Hypothalamus (tissue), 51 donors: ENCODE data around the gene GLP2R.
A peak's percentile ranks its signal among the peaks of the same experiment; 100 is the strongest.
"Not testable (repeated sequence)": the region's sequence is repeated elsewhere in the genome, so short reads cannot be mapped to it uniquely, and the experiment has no call there.

Source experiments
- DNase-seq, 51 donors: peaks; one replicate each; lab custom pipeline; 2025; lab: John Stamatoyannopoulos, UW

GLP2R gene

DNA sequence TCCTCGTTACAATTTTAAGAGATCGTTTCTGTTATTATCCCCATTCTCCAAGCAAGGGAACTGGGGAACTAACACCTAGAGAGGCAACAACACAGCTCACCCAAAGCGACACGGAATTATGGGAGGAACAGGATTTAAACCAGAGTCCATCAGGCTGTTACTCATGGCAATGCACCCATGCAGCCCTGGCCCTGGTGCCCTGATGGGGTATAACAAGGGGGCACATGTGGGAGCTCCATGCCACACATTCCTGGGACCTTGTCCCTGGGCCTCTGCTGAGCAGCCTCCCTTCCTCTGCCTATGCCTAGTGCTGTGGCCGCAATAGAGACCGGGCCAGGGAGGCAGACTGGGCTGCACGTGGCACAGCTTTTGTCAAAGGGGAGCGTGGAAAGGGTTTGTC lies 92.6 kb downstream of the GLP2R start:
- DNase-seq: no peak

DNA sequence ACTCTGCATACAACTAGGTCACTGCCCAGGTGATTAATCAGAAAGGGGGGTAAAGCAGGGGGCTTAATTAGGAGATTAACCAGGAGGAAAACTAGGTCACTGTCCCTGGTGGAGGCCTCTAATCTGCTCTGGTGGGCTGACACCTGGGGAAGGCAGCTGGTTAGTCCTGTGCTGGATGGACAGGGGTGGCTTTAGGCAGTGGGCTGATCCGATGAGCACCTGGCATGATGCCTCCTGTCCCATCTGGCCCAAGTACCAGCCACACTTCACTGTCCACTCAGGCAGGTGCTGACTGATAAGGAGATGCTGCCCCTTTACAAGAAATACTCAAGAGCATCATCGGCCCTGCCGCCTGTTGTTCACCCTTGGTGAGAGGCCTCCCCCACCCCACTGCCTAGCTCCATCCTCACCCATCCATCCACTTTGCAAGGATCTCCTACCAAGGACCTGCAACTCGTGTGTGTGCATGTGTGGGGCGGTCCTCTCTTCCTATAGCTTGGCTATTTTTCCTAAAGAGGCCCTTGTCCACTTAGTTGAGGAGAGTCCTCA lies 93.2 kb downstream of the GLP2R start:
- DNase-seq: no peak

DNA sequence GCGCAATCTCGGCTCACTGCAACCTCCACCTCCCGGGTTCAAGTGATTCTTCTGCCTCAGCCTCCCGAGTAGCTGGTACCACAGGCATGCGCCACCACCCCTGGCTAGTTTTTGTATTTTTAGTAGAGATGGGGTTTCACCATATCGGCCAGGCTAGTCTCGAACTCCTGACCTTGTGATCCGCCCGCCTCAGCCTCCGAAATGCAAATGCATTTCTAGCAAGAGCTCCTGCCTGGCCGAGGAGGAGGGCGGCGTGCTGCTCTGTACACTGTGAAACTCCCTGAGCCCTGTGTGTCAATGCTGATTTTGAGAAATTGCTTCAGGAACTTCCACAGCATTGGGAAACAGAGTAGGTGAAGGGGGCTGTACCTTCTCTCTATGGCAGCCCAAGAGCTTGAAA lies 95.5 kb downstream of the GLP2R start:
- not testable (repeated sequence) for DNase-seq

DNA sequence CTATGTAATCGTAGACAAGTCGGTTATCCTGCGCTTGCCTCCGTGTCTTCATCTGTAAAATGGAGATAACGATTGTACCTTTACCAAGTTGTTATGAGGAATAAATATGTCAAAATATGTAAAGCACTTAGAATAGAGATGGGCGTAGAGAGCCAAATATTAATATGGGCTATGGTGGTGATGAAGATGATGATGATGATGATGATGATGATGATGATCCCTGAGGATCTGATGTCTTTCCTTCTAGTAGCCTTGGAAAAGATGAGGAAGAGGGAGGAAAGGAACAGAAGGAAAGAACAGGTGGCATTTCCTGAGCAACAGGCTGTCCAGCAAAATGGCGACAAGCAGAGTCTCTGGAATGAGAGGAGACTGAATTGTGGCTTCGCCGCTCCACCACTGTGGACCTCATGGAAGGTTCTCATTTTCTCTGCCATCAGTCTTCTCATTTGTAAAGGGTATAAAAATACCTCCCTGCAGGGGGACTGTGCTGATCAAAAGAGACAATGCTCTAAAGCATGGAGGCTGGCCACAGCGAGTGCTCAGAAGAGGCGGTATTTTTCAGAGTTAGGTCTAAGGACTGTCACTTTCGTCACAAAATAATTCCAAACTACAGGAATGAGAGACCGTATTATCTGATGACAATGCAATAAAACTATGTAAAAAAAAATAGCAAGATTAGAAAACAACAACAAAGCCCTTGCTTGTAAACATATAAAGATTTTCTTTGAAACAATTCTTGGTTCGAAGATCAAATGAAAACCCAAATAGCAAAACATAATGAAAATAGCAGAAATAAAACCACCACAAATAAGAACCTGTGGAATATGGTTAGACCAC lies 96.5 kb downstream of the GLP2R start:
- no peak for DNase-seq

DNA sequence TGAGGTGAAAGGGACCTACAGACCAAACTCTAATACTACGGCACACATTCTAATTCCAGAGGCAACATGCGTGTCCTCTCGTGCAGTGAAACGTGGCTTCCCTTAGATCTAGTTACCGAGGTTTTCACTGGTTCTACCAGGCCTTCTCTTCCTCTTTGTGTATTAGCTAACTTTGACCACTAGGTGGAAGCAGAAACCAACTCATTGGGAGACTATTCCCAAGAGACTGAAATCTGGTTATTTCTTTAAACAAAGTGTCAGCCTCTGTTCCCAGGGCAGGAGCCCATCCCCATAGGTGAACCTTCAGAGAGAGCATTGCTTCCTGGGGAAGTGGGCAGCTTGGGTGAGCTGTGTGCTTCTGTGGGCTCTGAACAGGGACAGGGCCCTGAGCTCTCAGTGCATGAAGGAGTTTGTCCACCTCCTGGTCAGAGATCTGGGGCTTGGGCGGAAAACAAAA lies 99.0 kb downstream of the GLP2R start:
- DNase-seq: peak in 9 of 51 donors; percentile 5 to 76 (median 23)

DNA sequence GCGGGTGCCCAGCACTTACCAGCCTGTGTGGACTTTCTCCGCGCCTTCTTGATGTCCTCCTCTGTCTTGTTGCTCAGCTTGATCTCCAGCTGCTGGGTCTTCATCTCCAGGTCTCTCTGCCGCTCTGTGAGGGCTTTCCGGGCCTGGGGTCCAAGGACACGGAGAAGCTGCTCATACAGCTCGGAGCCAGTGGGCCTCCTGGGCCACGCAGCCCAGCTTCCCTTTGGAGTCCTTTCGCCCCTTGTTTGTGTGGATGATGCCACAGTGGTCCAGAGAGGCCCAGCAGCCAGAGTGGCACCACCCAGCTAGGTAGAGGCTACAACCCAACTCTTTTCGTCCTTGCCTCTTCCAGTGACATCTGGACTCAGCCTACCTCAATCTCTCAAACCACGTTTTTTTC lies 99.7 kb downstream of the GLP2R start:
- no peak for DNase-seq

DNA sequence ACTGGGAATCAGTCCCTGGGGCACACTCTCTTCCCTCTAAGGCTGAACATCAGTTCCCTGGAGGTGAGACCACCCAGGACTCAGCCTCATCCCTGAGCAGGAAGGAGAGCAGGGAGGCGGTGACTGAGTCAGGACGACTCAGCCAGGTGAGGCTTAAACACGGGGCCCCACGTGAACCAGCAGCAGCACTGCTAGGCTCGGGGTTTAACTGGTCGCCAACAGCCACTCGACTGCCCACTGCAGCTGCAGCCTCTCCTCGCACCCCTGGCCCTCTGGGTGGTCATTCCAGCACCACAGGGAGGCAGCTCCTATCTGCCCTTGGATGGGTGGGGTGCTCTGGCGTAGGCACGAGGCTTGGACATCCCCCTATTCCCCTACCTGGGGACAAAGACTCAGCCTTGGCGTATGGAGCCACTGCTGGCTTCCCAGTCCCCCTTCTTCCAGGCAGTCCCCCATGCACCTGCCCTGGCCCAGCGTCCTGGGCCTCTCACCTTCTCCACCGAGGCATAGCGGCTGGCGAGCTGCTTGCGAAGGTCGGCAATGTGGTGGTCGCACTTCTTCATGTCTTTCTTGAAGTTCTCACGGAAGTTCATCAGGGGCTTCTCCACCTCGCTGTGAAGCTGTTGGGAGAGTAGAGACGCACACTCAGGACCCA lies 100.6 kb downstream of the GLP2R start:
- DNase-seq: no peak

DNA sequence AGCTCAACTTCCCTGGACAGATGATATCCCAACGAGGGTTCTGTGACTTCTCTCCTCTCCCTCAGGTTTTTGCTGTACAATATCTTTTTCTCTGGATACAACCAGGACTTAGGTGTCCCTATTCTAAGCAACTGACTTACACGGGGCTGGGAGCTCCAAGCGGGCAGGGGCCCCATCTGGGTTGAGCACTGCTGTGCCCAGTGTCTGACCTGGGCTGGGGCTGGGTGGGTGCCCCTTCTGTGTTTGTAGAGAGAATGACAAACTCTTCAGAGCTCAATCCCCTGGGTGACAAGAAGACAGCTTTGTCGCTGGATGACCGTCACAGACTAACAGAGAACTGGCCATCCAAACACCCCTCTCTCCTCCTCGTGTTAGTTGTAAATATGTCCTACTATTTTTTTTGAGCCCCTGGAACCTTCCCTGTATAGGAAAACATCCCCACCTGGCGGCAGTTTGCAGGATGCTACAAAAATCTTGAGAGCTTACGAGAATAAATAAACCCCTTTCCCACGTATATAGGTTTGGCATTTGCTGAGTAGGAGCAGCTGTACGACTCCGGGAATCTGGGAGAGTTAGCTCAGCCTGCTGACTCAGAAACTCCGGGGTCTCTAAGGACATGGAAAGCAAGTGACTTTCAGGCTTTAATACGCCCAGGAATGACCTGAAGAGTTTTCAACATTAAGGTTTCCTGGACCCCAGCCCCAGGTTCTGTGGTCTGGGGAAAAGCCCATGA lies 103.0 kb downstream of the GLP2R start:
- DNase-seq: peak in 1 of 51 donors; percentile 61

DNA sequence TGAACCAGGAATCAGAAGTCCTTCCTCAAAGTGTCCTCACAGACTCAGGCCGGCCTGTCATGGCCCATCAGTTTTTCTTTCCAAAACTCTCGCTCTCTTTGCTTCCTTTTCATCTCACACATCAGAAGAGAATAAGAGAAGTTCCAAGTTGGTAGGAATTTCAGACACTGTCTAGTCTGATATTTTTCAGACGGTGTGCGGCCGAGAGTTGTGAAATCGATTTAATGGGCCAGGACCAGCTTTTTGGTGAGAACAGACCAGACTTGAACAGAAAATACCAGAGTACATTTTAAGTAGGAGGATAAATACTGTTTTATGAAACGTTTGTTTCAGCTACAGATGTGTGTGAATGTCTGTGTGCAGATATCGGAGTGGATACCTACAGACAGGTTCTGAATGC lies 104.1 kb downstream of the GLP2R start:
- DNase-seq: no peak

DNA sequence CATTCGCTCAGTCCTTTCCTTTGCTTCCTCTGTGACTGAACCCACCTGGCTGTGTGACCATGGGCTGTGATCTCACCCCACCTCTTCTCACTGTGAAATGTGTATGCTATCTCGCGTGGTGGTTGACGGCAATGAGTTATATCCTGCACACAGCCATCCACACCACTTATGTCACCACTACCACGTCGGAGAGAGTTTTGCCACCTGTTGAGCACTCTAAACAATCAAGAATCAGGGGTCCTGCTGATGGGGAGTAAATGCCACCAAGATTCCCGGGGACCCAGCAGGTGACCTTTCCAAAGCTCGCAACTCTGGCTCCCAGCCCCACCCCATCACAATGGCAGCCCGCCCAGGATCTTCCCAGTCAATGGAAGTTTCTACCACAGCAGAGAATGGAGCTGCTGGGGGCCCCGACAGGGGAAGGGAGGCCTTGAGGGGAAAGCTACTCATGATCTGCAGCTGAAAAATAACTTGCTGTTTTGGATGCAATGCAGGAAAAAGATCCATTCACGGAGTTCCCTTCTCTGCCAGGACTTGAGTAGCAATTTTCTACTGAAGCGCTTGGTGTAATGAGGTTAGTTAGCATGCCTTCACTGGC lies 105.5 kb downstream of the GLP2R start:
- DNase-seq: no peak

DNA sequence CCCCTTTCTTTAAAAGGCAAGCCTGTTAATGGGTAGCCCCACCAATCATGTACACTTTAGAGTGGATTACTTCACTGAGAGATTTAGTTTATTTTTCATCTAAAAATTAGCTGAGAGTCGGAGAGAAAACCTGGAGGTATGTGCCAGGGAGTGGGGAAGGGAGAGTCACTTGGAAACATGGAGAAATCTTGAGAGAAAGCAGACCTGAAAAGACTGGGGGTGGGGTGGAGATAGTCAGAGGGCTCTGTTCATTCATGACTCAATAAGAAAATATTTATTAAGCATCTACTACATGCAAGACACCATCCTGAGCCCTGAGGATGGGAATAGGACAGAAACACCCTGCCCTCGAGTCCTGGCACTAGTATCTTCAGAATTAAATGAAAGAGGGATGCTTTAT lies 106.8 kb downstream of the GLP2R start:
- DNase-seq: no peak

DNA sequence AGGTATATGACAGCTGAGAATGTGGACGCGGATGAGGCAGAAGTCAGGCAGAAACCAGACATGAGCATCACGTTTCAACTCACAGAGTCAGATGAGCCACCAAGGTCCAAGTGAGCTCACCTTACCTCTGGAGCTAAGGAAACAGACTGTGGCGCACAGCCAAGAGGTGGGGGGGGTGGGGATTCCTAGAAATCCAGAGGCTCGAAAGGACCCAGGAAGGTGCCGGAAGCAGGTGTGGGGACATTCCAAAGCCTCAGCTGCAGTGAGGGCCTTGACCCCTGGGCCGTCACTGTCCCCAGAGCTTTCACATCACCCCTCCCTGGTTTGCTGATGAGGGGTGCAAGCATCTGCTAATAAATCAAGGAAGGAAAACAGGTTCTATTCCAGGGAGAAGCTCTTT lies 108.6 kb downstream of the GLP2R start:
- DNase-seq: no peak

DNA sequence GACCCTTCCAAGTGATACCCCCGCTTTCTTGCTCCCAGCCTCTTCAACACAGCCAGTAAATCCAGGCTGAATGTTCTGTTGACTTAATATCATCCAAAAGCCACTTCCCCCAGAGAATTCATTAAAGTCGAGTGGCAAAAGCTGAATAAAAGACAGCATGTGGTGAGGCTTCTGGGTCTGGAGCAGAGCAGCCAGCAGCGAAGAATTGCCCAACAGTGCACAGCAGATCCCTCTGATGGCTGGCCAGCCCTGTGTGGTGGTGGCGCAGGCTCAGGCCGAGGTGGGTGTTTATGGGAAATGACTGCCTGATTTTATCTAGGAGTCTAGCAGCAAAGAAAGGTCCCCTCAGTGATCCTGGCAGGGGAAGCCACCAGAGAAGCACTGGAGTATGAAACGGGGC lies 109.7 kb downstream of the GLP2R start:
- DNase-seq: peak in 4 of 51 donors; percentile 9 to 10 (median 9)

DNA sequence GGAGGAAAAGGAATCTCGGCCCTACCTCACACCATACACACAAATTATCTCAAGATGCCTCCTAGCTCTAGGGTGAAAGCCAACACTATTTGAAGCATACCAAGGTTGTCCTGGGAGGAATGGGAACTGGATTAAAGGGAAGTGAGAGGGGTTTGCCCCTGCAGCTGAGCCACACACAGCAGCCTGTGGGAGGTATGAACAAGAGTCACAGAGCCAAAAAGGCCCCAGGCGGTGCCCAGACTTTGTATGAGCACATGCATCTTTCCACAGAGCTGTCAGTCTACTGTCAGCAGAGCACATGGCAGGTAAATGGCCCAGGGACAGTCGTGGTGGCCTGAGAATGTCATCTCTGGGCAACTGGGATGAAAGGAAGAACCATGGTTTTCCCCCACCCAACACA lies 110.4 kb downstream of the GLP2R start:
- no peak for DNase-seq

DNA sequence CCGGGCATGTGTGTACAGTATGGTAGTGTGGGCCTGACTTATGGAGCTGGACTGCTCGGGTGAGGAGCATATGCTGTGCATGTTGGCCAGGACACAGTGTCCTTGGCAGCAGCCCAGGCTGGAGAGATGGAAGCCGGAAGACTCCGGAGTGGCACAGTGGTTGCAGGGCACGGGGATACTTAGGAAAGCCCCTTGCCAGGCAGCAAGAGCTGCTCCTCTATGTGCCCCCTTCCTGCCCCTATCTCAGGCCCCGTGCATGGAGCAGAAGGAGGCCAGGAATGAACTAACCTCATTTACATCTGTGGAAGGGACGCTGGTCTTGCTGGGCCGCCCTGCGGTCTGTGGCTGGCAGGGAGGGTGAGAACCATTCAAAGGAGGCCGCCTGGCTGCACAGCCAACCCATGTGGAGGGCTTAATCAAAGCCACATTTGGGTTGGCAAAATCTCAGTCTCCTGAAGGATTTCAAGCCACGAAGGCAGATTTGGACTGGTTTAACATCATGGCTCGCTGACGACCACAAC lies 111.6 kb downstream of the GLP2R start:
- DNase-seq: peak in 24 of 51 donors; percentile 5 to 66 (median 18)

DNA sequence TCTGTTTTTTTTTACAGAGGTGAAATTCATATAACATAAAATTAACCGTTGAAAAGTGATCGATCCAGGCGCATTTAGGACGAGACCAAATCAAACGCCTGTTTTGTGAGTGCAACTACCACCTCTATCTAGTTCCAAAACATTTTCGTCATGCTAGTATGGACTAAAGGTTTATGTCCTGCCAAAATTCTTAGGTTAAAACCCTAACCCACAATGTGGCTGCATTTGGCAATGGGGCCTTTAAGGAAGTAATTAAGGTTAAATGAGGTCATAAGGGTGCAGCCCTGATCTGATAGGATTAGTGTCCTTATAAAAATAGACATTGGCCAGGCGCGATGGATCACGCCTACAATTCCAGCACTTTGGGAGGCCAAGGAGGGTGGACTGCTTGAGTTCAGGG lies 112.2 kb downstream of the GLP2R start:
- no peak for DNase-seq

DNA sequence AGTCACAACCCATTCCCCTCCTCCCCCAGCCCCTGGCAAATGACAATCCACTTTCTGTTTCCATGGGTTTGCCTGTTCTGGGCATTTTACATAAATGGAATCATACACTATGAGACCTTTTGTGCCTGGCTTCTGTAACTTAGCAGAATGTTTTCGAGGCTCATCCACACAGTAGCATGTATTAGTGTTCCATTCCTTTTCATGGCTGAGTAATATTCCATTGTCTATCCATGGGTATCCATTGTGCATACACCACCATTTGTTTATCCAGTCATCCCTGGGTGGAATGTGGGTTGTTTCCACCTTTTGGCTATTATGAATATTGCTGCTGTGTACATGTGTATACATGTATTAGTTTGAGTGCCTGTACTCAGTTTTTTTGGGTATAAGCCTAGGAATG lies 113.0 kb downstream of the GLP2R start:
- DNase-seq: no peak

DNA sequence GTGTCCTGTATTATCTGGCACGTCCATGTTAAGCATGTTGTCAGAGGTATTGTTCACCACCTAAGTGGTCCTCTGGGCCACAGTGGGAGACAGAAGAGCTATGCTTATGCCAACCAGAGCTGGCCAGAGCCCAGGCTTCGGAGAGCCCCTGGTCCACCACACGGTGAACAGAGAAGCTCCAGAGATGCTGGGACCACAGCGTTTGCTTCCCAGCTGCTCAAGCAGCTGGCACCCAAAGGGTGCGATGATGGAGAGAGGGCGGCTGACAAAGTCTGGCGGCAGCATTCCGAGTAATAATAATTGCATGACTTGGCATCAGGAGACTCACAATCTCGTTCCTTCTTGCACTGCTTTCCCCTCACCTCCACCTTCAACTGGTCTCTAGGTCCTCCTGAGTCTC lies 115.1 kb downstream of the GLP2R start:
- no peak for DNase-seq

DNA sequence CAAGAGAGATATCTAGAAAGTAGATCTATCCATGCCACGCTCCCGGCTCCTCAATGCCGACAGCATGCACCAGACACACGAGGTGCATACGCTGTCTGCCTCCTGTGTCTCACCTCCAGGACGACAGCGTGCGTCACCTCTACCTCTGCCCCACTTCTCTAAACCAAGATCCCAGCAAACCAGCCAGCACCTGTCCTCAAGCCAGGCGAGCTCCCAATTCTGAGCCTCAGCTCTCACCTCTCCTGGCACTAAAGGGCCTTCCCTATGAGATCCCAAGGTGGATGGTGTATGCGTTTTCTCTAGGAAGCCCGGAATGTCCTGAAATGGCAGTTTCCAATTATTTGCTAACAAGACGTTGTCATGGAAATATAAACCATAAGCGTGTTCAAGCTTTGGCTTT lies 115.6 kb downstream of the GLP2R start:
- no peak for DNase-seq
